ENCODE data around the gene PLCXD3. TPM values are rescaled to one million over a fixed set of nuclear protein-coding genes. Genes with fewer than 3 reads are reported as not detected.
"Not testable (repeated sequence)": the region's sequence is repeated elsewhere in the genome, so short reads cannot be mapped to it uniquely, and the experiment has no call there.

PLCXD3 gene
- total RNA-seq, 1 donor from 2014 or later = 1.2 TPM

DNA sequence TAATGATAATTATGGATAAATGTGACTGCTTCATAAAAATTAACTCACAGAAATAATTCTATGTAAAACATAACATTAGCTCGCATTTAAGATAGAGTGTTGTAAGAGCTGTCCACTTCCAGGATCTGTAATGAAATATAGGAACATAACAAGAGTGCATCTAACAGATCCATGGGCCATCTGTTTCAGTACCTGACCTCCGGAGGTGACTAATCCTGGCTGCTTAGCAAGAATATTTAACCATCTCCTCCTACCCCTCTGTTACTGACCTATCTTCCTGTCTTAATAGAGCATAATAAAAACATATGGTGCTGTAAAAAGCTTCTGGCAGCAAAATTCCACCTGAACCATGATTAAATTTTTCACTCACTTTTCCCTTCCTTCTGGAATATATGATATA is 7.1 kb downstream of the PLCXD3 start:
- ATAC-seq (no peak), DNase-seq (ENCODE audit: low spot score) (no peak)

GRCh38 chr5:41493490-41494126 is 16.8 kb downstream of the PLCXD3 start:
- not testable (repeated sequence) for DNase-seq (ENCODE audit: low spot score); ATAC-seq

- ATAC-seq (no peak), DNase-seq (ENCODE audit: low spot score) (no peak)
These were observed 24.9 kb downstream of the PLCXD3 start for GRCh38 chr5:41485533-41485932.

- DNase-seq (ENCODE audit: low spot score) = no peak
- no peak for ATAC-seq
These were observed 27.7 kb downstream of the PLCXD3 start for GRCh38 chr5:41482715-41483114.

GRCh38 chr5:41482173-41482572 is 28.2 kb downstream of the PLCXD3 start:
- no peak for DNase-seq (ENCODE audit: low spot score)
- ATAC-seq = no peak

- DNase-seq (ENCODE audit: low spot score); ATAC-seq: not testable (repeated sequence)
These were observed 38.7 kb downstream of the PLCXD3 start for GRCh38 chr5:41471571-41472208.

GRCh38 chr5:41465493-41466171 is 44.8 kb downstream of the PLCXD3 start:
- DNase-seq (ENCODE audit: low spot score) (no peak), ATAC-seq (no peak)

DNA sequence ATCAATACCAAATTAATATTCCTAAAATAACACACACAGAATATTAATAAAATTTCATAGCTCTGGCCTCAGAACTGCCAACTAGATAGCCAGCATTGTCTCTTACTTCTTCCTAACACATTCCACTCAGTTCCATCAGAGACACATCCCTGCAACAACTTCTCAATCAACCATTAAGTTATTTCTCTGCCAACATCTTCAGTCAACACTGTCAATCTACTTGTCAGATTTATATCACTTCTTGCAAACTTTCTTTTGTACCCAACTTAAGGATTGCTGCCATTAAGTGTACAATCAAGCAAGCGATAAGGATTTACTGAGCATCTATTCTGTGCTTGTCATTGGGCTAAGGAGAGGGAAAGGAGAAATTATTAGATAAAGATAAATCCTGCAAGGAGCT is 50.8 kb downstream of the PLCXD3 start:
- ATAC-seq = no peak
- DNase-seq (ENCODE audit: low spot score) = no peak

DNA sequence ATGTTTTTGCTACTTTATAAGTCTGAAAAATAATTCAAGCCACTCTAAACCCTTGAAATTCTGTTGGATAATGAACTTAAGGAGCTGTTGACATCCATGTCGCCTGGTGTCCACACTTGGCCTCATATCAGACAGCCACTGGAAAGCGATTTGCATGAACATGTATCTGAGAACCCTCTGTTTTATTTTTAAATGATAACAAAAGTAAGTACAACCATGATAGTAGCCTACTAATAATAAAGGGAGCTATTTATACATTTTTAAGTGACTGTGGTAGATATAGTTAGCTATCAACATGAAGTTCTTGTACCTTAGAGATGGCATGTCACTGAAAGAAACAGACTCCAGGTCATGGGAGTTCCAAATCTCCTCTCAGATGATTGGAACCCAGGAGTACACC is 53.3 kb downstream of the PLCXD3 start:
- DNase-seq (ENCODE audit: low spot score) (no peak), ATAC-seq (no peak)

DNA sequence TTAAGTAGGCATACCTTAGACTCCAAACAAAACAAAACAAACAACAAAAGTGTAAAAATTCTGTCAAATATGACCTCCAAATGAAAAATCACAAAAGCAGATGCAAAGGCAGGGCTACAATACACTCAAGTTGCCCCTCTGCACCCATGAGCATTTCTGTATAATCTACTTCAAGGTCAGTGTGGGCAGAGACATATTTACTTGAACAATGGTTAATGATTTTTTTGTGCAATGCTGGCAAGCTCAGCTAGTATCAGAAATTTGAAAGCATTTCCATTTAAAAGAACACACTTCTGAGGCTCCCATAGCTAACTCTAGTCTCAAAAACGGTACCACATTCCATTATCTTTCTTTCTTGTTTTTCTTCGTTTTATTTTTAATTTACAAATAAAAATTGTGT is 57.9 kb downstream of the PLCXD3 start:
- no peak for DNase-seq (ENCODE audit: low spot score)
- no peak for ATAC-seq

- DNase-seq (ENCODE audit: low spot score) = no peak
- ATAC-seq = no peak
These were observed 62.5 kb downstream of the PLCXD3 start for GRCh38 chr5:41447650-41448510.

- ATAC-seq (no peak), DNase-seq (ENCODE audit: low spot score) (no peak)
These were observed 64.4 kb downstream of the PLCXD3 start for GRCh38 chr5:41445937-41446563.

- no peak for DNase-seq (ENCODE audit: low spot score)
- ATAC-seq = no peak
These were observed 75.1 kb downstream of the PLCXD3 start for GRCh38 chr5:41435276-41435675.

DNA sequence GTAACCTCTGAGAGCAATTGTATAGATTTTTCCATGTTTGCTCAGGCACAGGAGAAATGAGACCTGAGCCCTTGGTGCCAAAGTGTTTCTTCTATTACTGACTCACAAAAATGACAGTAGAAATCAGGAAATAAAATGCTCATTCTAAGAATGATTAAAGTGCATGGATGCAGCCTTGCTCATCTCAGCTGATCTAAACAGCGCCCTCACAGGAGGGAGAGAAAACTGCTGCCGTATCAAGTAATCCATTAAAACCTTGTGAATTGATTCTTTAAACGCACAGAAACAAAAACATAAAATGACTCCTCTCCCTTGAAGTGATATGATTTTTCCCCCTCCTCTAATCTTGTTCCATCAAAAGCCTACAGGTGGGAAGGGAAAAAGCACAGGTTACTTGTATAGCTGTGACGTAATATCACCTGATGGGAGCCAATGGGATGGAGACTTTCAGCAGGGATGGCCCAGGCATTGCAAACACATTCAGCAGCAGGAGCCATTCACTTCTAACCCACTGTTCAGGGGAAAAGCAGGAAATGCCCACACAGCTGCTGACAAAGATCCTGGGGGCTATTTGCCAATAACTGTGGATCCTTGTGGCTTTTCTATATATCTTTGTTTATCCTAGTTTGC is 76.7 kb downstream of the PLCXD3 start:
- ATAC-seq (peak; percentile 35), DNase-seq (ENCODE audit: low spot score) (no peak)

DNA sequence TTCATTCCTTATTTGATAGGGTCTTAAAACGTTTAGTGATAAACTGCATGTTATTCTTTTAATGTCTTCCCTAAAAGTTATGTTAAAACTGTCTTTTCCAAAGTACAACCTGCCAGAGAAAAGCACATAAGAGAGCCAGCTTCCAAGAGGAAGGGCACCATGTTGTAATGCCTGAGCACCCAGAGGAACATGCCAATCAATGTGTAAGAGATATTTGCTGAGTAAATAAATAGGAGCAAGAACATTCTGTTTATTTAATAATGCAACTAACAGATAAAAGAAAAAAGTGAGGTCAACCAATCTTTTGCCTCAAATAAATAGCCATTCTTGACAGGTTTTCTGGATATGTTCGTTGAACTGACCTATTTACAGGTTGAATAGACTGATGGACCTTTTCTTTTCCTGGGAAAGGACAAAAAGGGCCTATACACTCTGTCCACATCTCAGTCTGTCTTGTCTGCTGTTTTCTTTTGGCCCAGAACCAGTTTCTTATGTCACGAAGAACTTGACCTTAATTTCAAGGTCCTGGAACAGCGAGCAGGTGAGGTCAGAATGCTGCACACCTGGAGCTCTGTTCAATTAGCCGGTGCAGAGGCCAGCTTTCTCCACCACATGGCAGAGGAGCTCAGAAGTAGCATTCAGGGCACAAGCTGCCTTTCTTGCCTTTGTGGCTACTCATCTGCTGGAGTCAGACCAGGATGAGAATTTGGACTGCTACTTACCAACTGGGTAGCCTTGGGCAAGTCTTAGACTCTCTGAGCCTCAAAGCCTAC is 77.7 kb downstream of the PLCXD3 start:
- DNase-seq (ENCODE audit: low spot score) = peak; percentile 49

DNA sequence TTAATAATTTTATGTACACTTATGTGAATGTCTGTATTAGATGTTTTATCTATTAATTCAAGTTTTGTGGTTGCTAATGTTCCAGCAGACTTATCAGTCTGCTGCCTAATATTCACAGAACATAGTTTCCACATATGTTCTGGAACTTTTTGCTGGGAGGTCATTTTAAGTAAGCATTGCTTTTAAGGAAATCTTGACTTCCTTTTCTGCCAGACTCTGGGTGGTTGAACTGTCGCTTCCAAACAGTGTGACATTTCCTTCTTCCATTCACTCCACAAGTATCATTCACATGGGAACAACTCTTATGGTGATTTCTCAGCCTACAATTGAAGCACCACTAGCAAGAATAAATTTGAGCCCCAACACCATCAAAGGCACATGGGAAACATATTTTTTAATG is 82.9 kb downstream of the PLCXD3 start:
- ATAC-seq = no peak

More for the DNA sequence above, 77.7 kb downstream of the PLCXD3 start:
- peak; percentile 90 for ATAC-seq

GRCh38 chr5:41425736-41426135 is 84.7 kb downstream of the PLCXD3 start:
- DNase-seq (ENCODE audit: low spot score) (no peak), ATAC-seq (no peak)

More for the DNA sequence above, 82.9 kb downstream of the PLCXD3 start:
- DNase-seq (ENCODE audit: low spot score) = no peak

GRCh38 chr5:41420492-41421067 is 89.8 kb downstream of the PLCXD3 start:
- no peak for ATAC-seq
- DNase-seq (ENCODE audit: low spot score) = no peak
